Natural killer cell (primary cell): ENCODE data around the gene SOCS4. TPM values are rescaled to one million over a fixed set of nuclear protein-coding genes. Genes with fewer than 3 reads are reported as not detected.

Experiments used
- ATAC-seq, 3 donors: fragments of 150-1000 bp in 2 of 3; fragments of 200-7000 bp in 1 of 3; cut with Tn5 transposase; 1 replicate in 1 of 3; 2 replicates in 2 of 3; pipeline ENCODE4 v1.10.0; 2021; ENCODE audit warnings: mild to moderate bottlenecking in 2 of 3, moderate library complexity in 2 of 3
- DNase-seq, 2 donors: peaks; one replicate each; pipeline versions ENCODE4 v3.0.0 to v3.0.0-alpha.2; 2013 to 2021; ENCODE audit warnings: mixed read lengths in 1 of 2
- H3K27ac ChIP-seq: one replicate; pipeline ENCODE4 v1.5.1; 2013; ENCODE audit warnings: mild to moderate bottlenecking, low read length
- H3K27me3 ChIP-seq: one replicate; pipeline ENCODE4 v1.6.1; 2013; ENCODE audit warnings: low read length; ENCODE audit not compliant: control insufficient read depth, insufficient read depth
- H3K36me3 ChIP-seq: one replicate; pipeline ENCODE4 v1.6.1; 2013; ENCODE audit warnings: low read length; ENCODE audit not compliant: control insufficient read depth, insufficient read depth
- H3K4me1 ChIP-seq: one replicate; pipeline ENCODE4 v1.6.1; 2013; ENCODE audit warnings: low read length; ENCODE audit not compliant: control insufficient read depth, insufficient read depth
- H3K4me3 ChIP-seq: one replicate; pipeline ENCODE4 v1.5.1; 2013; ENCODE audit warnings: low read length
- H3K9me3 ChIP-seq: one replicate; pipeline ENCODE4 v1.6.1; 2013; ENCODE audit warnings: low read length; ENCODE audit not compliant: control insufficient read depth, insufficient read depth
- H3K27ac Mint-ChIP-seq, 2 donors: one replicate each; pipeline ENCODE4 v1.8.0; 2022; ENCODE audit warnings: mild to moderate bottlenecking in 2 of 2, mixed read lengths in 2 of 2, moderate library complexity in 1 of 2
- H3K27me3 Mint-ChIP-seq, 2 donors: one replicate each; pipeline ENCODE4 v1.8.0; 2022; ENCODE audit warnings: low read depth in 2 of 2, mixed read lengths in 2 of 2
- H3K36me3 Mint-ChIP-seq: one replicate; pipeline ENCODE4 v1.8.0; 2022; ENCODE audit warnings: mixed read lengths
- H3K4me1 Mint-ChIP-seq, 2 donors: one replicate each; pipeline ENCODE4 v1.8.0; 2022; ENCODE audit warnings: mixed read lengths in 2 of 2
- H3K4me3 Mint-ChIP-seq: one replicate; pipeline ENCODE4 v1.8.0; 2022; ENCODE audit warnings: mild to moderate bottlenecking, moderate library complexity, mixed read lengths
- H3K9me3 Mint-ChIP-seq, 2 donors: one replicate each; pipeline ENCODE4 v1.8.0; 2022; ENCODE audit warnings: mixed read lengths in 2 of 2
- CTCF ChIP-seq: fragments of 200-600 bp; IDR thresholded peaks from one replicate; pipeline ENCODE4 v1.8.0; 2022; ENCODE audit warnings: antibody characterized with exemption
- WGBS: methylation state at CpG from one replicate; pipeline ENCODE4 v1.1.7; 2013; ENCODE audit warnings: missing lambda C conversion rate; ENCODE audit not compliant: insufficient coverage; 5-methylcytosine and 5-hydroxymethylcytosine counted together
- intact Hi-C: fragments of 100-400 bp; cut with micrococcal nuclease; formaldehyde crosslinking; loops from one replicate; pipeline ENCODE4 v1.14.2; 2022
- total RNA-seq, 4 donors: library from RNA; stranded (reverse); fragments of 120-200 nt in 1 of 4; gene quantifications; one replicate each; pipeline versions ENCODE4 v1.2.3 to v1.2.4, GENCODE V29; 2013 to 2022

The SOCS4 gene
- total RNA-seq, 3 donors from 2014 or later (not counting 1 experiment from before 2014, with no cell fraction given): 17.6 to 21.9 (median 21.9) TPM

- Mint-ChIP-seq H3K9me3 (no peaks in the 10 kb centered on the region), H3K27ac (no peak overlapping the region), H3K36me3 (no peaks in the 10 kb centered on the region)
Measured at GRCh38 chr14:55092341-55092740, 65.3 kb downstream of the SOCS4 start.

GRCh38 chr14:55094292-55095157 is 67.5 kb downstream of the SOCS4 start:
- Histone ChIP-seq H3K4me3 (no peak overlapping the region), H3K4me1 (peaks cover 16% of the 10 kb centered on the region), H3K27me3 (no peaks in the 10 kb centered on the region), H3K27ac (no peak overlapping the region), H3K36me3 (no peaks in the 10 kb centered on the region), H3K9me3 (no peaks in the 10 kb centered on the region)
- no peak overlapping the region for H3K4me3 Mint-ChIP-seq
- no peaks in the 10 kb centered on the region for H3K27me3 Mint-ChIP-seq
- DNase-seq (no peak), ATAC-seq (no peak)
- H3K9me3 Mint-ChIP-seq: peaks cover 0 to 3% of the 10 kb centered on the region in 2 donors
- H3K4me1 Mint-ChIP-seq: peaks cover 9 to 15% of the 10 kb centered on the region in 2 donors
- no peaks in the 10 kb centered on the region for H3K36me3 Mint-ChIP-seq
- intact Hi-C loops: loop anchor here (5.0 kb wide), 1 partner anchor 33 kb away; the partner anchor contains the start of gene LGALS3
- no peak overlapping the region for H3K27ac Mint-ChIP-seq
- TF ChIP-seq CTCF: no peak
- WGBS: 95% methylated on average over 6 of the region's 9 CpGs

More at GRCh38 chr14:55092341-55092740, 65.3 kb downstream of the SOCS4 start:
- H3K4me1 Mint-ChIP-seq: peaks cover 0 to 6% of the 10 kb centered on the region in 2 donors
- WGBS: 92% methylated on average over 4 of the region's 4 CpGs
- Histone ChIP-seq H3K36me3 (no peaks in the 10 kb centered on the region), H3K4me3 (no peak overlapping the region), H3K27ac (no peak overlapping the region), H3K9me3 (no peaks in the 10 kb centered on the region), H3K4me1 (peaks cover 2% of the 10 kb centered on the region), H3K27me3 (no peaks in the 10 kb centered on the region)
- no peak for ATAC-seq
- intact Hi-C loops: loop anchor here (5.0 kb wide), 1 partner anchor 35 kb away; the partner anchor contains the start of gene LGALS3
- no peak for TF ChIP-seq CTCF
- no peak for DNase-seq
- H3K4me3 Mint-ChIP-seq: no peak overlapping the region
- H3K27me3 Mint-ChIP-seq: no peaks in the 10 kb centered on the region

DNA sequence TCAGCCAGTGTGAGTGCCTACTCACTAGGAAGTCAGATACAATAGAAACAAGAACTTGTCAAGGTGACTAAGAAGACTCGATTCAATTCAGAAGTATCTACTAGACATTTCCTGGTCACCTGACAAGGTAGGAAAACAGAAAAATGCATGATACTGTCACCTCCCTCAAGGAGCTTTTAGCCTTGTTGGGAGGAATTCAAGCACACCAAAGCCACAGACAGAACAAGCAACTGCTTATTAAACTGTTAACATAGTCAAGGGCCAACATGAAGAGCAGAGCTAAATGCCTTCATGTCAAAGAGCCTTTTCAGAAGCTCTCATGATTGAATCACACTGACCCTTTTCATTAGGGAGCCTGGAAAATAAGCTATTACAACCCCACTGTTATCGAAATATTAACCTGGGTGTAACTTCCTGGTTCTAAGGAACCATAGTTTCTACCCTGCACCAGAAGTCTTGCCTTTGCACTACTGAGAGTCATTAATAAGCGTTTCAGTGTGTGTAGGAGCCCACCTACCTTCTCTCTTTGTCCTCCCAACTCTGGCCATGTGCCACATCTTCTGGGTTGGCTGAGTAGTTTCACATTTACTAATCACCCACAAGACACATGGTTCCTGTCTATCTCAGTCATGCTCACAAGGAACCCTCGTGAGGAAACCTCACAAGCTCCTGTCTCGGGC is 71.0 kb downstream of the SOCS4 start:
- peak overlapping the region; percentile 41 for H3K4me3 Mint-ChIP-seq
- intact Hi-C loops: no loop called here
- no peak overlapping the region for H3K4me3 ChIP-seq

More for the DNA sequence above, 71.0 kb downstream of the SOCS4 start:
- H3K9me3 Mint-ChIP-seq: peaks cover 0 to 3% of the 10 kb centered on the region in 2 donors
- Histone ChIP-seq H3K36me3 (no peaks in the 10 kb centered on the region), H3K4me1 (peaks cover 29% of the 10 kb centered on the region), H3K27me3 (no peaks in the 10 kb centered on the region), H3K9me3 (no peaks in the 10 kb centered on the region), H3K27ac (peak overlapping the region; percentile 1)
- TF ChIP-seq CTCF: no peak
- no peaks in the 10 kb centered on the region for H3K27me3 Mint-ChIP-seq
- peak overlapping the region; percentile 85 to 89 for H3K27ac Mint-ChIP-seq
- DNase-seq: peak; percentile 25 to 69
- peak; percentile 39 to 77 (median 68) for ATAC-seq
- WGBS: 31% methylated on average over 5 of the region's 5 CpGs
- H3K36me3 Mint-ChIP-seq: no peaks in the 10 kb centered on the region
- H3K4me1 Mint-ChIP-seq: peaks cover 23 to 29% of the 10 kb centered on the region in 2 donors
